C4-2B (cell line): ENCODE data around the gene RSAD2.

Experiments used
- ZFX ChIP-seq: fragments of 450-650 bp; IDR thresholded peaks from 2 replicates; pipeline ENCODE4 v1.6.1; 2017
- TF ChIP-seq, protein P1 (sequence below): fragments of 450-650 bp; conservative IDR thresholded peaks from 2 replicates; pipeline ENCODE4 v1.5.1; 2017; ENCODE audit warnings: mild to moderate bottlenecking

DNA sequence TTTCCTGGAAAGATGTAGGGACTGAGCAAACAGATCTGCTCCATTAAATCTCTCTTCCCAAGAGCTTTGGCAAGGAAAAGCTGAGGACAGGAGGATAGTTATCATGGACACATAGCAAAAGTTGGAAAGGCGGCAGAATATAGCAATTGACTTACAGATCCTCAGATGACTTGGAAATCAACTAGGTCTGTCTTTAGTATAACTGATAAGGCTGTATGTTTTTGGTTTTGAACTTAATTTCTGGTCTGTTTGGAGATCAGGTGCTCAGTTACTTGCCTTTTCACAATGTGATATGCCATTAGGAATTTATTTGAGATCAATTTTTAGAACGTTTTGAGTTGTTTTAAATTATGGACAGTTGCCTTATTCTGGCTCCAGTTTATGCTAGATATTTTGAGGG is 8.0 kb downstream of the RSAD2 start:
- TF ChIP-seq, protein P1, sequence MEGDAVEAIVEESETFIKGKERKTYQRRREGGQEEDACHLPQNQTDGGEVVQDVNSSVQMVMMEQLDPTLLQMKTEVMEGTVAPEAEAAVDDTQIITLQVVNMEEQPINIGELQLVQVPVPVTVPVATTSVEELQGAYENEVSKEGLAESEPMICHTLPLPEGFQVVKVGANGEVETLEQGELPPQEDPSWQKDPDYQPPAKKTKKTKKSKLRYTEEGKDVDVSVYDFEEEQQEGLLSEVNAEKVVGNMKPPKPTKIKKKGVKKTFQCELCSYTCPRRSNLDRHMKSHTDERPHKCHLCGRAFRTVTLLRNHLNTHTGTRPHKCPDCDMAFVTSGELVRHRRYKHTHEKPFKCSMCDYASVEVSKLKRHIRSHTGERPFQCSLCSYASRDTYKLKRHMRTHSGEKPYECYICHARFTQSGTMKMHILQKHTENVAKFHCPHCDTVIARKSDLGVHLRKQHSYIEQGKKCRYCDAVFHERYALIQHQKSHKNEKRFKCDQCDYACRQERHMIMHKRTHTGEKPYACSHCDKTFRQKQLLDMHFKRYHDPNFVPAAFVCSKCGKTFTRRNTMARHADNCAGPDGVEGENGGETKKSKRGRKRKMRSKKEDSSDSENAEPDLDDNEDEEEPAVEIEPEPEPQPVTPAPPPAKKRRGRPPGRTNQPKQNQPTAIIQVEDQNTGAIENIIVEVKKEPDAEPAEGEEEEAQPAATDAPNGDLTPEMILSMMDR: no peak
- TF ChIP-seq ZFX: no peak
